ENCODE data around the gene LSM2.

- TF ChIP-seq CTCF (IDR thresholded peaks at IDR 0.05) (no peak), POLR2A (IDR thresholded peaks at IDR 0.05) (no peak)
Observed at GRCh38 chr6:31782126-31782855, 24.5 kb downstream of the LSM2 start.
